ENCODE measurements around the gene TRIO. TPM values are rescaled to one million over a fixed set of nuclear protein-coding genes. Genes with fewer than 3 reads are reported as not detected.

The TRIO gene
- total and polyA plus RNA-seq, 11 donors, result 35.2 to 99.1 (median 58.4) TPM

DNA sequence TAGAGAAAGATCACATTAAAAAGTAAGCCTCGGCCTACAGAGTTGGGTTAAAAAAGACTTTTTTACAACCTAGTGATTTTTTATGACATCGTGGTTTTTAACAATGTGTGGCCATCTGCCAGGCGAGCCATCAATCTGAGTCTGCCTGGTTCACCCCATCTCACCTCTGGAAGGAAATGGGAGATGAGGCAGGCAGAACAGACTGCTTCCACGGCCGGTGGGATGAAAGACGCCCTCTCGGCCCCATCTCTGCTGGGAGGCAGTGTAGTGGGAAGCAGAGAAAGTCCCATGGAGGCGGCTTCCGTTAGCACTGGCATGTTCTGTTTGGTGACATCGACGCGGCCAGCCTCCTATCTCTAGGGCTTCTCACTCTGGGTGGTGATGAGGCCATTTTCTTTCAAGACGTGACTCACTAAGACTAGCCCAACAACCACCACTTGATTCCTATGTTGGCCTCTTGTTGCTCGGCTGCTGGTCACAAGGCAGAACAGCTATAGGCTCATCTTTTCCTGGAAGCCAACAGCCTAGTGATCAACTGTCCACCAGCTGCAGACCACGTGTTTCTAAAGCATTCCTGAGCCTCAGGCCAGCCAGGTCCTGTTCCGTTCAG lies 306.0 kb downstream of the TRIO start:
- peak overlapping the region; percentile 42 to 87 (median 77) for H3K27ac ChIP-seq
- H3K9me3 ChIP-seq, result no peaks in the 10 kb centered on the region
- ATAC-seq (peak; percentile 36 to 42 (median 39)), DNase-seq (peak in 2 of 5 donors; percentile 35 to 37)
- peaks cover 0 to 18% (median 4%) of the 10 kb centered on the region in 9 donors for H3K36me3 ChIP-seq
- TF ChIP-seq, protein P1, sequence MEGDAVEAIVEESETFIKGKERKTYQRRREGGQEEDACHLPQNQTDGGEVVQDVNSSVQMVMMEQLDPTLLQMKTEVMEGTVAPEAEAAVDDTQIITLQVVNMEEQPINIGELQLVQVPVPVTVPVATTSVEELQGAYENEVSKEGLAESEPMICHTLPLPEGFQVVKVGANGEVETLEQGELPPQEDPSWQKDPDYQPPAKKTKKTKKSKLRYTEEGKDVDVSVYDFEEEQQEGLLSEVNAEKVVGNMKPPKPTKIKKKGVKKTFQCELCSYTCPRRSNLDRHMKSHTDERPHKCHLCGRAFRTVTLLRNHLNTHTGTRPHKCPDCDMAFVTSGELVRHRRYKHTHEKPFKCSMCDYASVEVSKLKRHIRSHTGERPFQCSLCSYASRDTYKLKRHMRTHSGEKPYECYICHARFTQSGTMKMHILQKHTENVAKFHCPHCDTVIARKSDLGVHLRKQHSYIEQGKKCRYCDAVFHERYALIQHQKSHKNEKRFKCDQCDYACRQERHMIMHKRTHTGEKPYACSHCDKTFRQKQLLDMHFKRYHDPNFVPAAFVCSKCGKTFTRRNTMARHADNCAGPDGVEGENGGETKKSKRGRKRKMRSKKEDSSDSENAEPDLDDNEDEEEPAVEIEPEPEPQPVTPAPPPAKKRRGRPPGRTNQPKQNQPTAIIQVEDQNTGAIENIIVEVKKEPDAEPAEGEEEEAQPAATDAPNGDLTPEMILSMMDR (IDR thresholded peaks at IDR 0.05), result no peak
- no peak for TF ChIP-seq POLR2A (IDR thresholded peaks at IDR 0.05)
- H3K27me3 ChIP-seq, result no peaks in the 10 kb centered on the region
- intact Hi-C loops (cut with DNase I), result loop anchor here in 3 of 10 donors (5.0 kb wide), 3 partner anchors 37 to 47 kb away; no protein-coding TSS in a partner anchor
- 52 to 61% (median 56%) methylated on average over 14 to 16 of the region's 16 CpGs for WGBS, 4 donors
- H3K4me1 ChIP-seq, result peaks cover 14 to 99% (median 77%) of the 10 kb centered on the region in 12 donors
- H3K4me3 ChIP-seq, result peak overlapping the region in 1 of 12 donors; percentile 14

DNA sequence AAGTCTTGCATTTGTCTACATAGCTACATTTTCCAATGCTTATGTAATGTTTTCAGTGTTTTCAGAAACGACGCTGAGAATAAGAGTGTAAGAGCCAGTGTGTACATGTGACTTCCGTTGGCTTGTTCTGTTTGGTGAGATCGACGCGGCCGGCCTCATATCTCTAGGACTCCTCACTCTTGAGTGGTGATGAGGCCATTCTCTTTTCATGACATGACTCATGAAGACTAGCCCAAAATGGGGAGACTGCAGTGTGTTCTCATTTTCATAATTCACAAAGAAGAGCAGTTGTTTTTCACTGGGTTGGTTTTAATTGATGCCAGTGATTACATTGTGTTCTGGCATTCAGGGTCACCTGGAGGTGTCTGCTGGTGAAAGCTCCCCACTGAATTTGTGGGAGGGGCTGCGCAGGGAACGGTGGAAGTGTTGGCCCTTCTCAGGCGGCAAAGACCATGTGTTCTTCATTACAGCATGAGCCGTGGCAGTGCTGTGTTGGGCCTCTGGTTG lies 306.9 kb downstream of the TRIO start:
- peak overlapping the region; percentile 42 to 87 (median 77) for H3K27ac ChIP-seq
- intact Hi-C loops (cut with DNase I), result no loop called here
- peak in 4 of 5 donors; percentile 48 to 79 (median 70) for DNase-seq
- H3K9me3 ChIP-seq, result no peaks in the 10 kb centered on the region
- peaks cover 0 to 26% (median 8%) of the 10 kb centered on the region in 9 donors for H3K36me3 ChIP-seq
- H3K27me3 ChIP-seq, result no peaks in the 10 kb centered on the region
- WGBS, 4 donors, result 49 to 62% (median 59%) methylated on average over 11 of the region's 11 CpGs
- H3K4me3 ChIP-seq, result no peak overlapping the region
- ATAC-seq, result peak; percentile 79 to 89 (median 85)
- H3K4me1 ChIP-seq, result peaks cover 14 to 90% (median 68%) of the 10 kb centered on the region in 12 donors
- TF ChIP-seq POLR2A (IDR thresholded peaks at IDR 0.05), result no peak
- TF ChIP-seq, protein P1 (IDR thresholded peaks at IDR 0.05), result no peak

DNA sequence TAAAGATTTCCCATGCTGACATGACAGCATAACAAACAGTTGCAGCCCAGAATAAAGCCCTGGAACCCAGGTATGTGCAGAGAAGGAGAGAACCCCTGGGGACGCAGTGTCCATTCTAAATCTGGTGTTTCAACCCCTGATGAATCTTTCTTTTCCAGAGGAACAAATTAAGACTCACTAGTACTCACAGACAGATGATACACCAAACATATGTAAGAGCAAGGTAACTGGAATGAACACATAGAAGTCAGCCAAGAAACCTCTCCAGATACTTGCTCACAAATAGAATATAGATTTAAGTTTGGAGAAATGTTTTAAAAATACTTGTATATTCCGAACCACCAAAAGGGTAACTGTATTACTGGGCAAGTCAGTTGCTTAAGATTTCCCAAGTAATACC lies 307.6 kb downstream of the TRIO start:
- no peak for TF ChIP-seq POLR2A (IDR thresholded peaks at IDR 0.05)
- TF ChIP-seq, protein P1 (IDR thresholded peaks at IDR 0.05), result no peak

DNA sequence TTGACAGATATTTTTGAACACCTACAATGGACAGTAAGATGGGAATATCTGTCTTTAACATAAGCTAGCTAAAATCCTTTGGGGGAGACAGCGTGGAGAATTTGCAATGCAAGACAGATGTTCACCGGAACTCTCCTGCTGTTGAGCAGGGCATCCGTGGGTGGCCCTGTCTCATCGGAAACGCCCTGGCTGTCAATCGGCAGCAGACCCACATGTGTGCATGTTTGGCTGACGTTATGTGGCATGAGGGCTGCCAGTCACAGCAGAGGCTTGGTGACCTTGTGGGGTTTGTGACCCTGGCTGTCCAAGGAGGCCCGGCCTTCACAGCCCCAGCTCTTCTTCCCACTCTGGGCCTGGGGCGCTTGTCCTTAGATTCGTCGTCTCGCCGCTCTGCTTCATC lies 308.7 kb downstream of the TRIO start:
- no peak for TF ChIP-seq POLR2A (IDR thresholded peaks at IDR 0.05)
- TF ChIP-seq, protein P1 (IDR thresholded peaks at IDR 0.05), result no peak
- H3K9me3 ChIP-seq, result no peaks in the 10 kb centered on the region
- intact Hi-C loops (cut with DNase I), result no loop called here
- H3K36me3 ChIP-seq, result peaks cover 0 to 32% (median 8%) of the 10 kb centered on the region in 9 donors
- H3K27me3 ChIP-seq, result no peaks in the 10 kb centered on the region
- WGBS, 4 donors, result 70 to 78% (median 75%) methylated on average over 8 to 13 of the region's 13 CpGs
- ATAC-seq (peak in 2 of 4 donors; percentile 3 to 32), DNase-seq (peak in 2 of 5 donors; percentile 32 to 38)
- H3K27ac ChIP-seq, result peak overlapping the region in 8 of 12 donors; percentile 15 to 59 (median 44)
- H3K4me3 ChIP-seq, result no peak overlapping the region
- H3K4me1 ChIP-seq, result peaks cover 14 to 72% (median 55%) of the 10 kb centered on the region in 12 donors

More for the DNA sequence above, 307.6 kb downstream of the TRIO start:
- H3K27me3 ChIP-seq, result no peaks in the 10 kb centered on the region
- peaks cover 14 to 83% (median 62%) of the 10 kb centered on the region in 12 donors for H3K4me1 ChIP-seq
- ATAC-seq, result no peak
- no peak for DNase-seq
- no peak overlapping the region for H3K4me3 ChIP-seq
- H3K9me3 ChIP-seq, result no peaks in the 10 kb centered on the region
- intact Hi-C loops (cut with DNase I), result no loop called here
- H3K27ac ChIP-seq, result peak overlapping the region in 10 of 12 donors; percentile 57 to 87 (median 78)
- peaks cover 0 to 31% (median 8%) of the 10 kb centered on the region in 9 donors for H3K36me3 ChIP-seq
- 91 to 100% (median 96%) methylated on average over 2 of the region's 2 CpGs for WGBS, 4 donors
